Testis (tissue), 3 donors: ENCODE results near the gene PCDHGB5. TPM values are rescaled to one million over a fixed set of nuclear protein-coding genes. Genes with fewer than 3 reads are reported as not detected.
"Not testable (repeated sequence)": the region's sequence is repeated elsewhere in the genome, so short reads cannot be mapped to it uniquely, and the experiment has no call there.

ENCODE experiments used
- DNase-seq: peaks from one replicate; pipeline ENCODE4 v3.0.0-alpha.2; 2019
- H3K27ac ChIP-seq, 2 donors: fragments of 200-600 bp; sonication (generic); one replicate each; pipeline ENCODE4 v1.5.1; 2019
- H3K27me3 ChIP-seq: fragments of 200-600 bp; sonication (generic); one replicate; pipeline ENCODE4 v1.5.1; 2019
- H3K36me3 ChIP-seq: fragments of 200-600 bp; sonication (generic); one replicate; pipeline ENCODE4 v1.5.1; 2017; ENCODE audit warnings: low read depth; ENCODE audit errors: missing control alignments
- H3K4me1 ChIP-seq: fragments of 200-600 bp; sonication (generic); one replicate; pipeline ENCODE4 v1.5.1; 2019
- H3K4me3 ChIP-seq, 2 donors: fragments of 200-600 bp; sonication (generic); one replicate each; pipeline ENCODE4 v1.5.1; 2017 to 2019
- H3K9me3 ChIP-seq: fragments of 200-600 bp; sonication (generic); one replicate; pipeline ENCODE4 v1.5.1; 2017
- CTCF ChIP-seq, 3 experiments: fragments of 450-650 bp in 2 of 3; fragments of 200-600 bp in 1 of 3; sonication (generic) in 1 of 3; IDR thresholded peaks; one replicate each; pipeline ENCODE4 v1.5.1; 2016 to 2019; ENCODE audit warnings: antibody characterized with exemption in 3 of 3, mild to moderate bottlenecking in 2 of 3, moderate library complexity in 1 of 3
- POLR2A ChIP-seq: fragments of 450-650 bp; IDR thresholded peaks from one replicate; pipeline ENCODE4 v1.6.1; 2017; ENCODE audit warnings: antibody characterized with exemption, mild to moderate bottlenecking, moderate library complexity
- WGBS, 2 donors: methylation state at CpG; one replicate each; pipeline ENCODE4 v1.1.5; 2018; 5-methylcytosine and 5-hydroxymethylcytosine counted together
- intact Hi-C: fragments of 100-400 bp; cut with DNase I; formaldehyde crosslinking; loops from one replicate; pipeline ENCODE4 v1.15.1; 2023; ENCODE audit warnings: low total_unique reads
- polyA plus RNA-seq: library from polyadenylated mRNA; stranded (reverse); fragments of 350-450 nt; fragmentation: Illumina TruSeq; extraction: RNeasy Lipid Tissue Mini Kit (QIAGEN cat#74804); gene quantifications from one replicate; pipeline ENCODE4 v1.2.3, GENCODE V29; 2014; ENCODE audit warnings: low read depth, low replicate concordance; ENCODE audit not compliant: insufficient read depth
- total RNA-seq, 2 donors: library from RNA; depleted of rRNA; stranded (reverse); fragments of >200 nt; gene quantifications; one replicate each; pipeline ENCODE4 v1.2.3, GENCODE V29; 2016

Gene PCDHGB5
- total and polyA plus RNA-seq, 3 donors from 2014 or later = 4.5 to 36.4 (median 28.3) TPM

GRCh38 chr5:141430332-141431113, 32.8 kb downstream of the PCDHGB5 start, which contains the start of gene PCDHGA12:
Gene PCDHGA12 (plus strand): TSS chr5:141430507. CDS start chr5:141430760, 253 bp downstream.
- DNase-seq = no peak
- H3K4me1 ChIP-seq = no peaks in the 10 kb centered on the region
- H3K27ac ChIP-seq = no peak within 1 kb of the TSS
- TF ChIP-seq CTCF (IDR thresholded peaks at IDR 0.05) = peak in 2 of 3 experiments; percentile 25 to 38
- TF ChIP-seq POLR2A = no peak
- H3K9me3 ChIP-seq = no peaks in the 10 kb centered on the region
- intact Hi-C loops = no loop called here
- H3K27me3 ChIP-seq = no peaks in the 10 kb centered on the region
- WGBS, 2 donors = 15 to 16% methylated on average over 32 to 33 of the region's 33 CpGs
- H3K4me3 ChIP-seq = peak within 1 kb of the TSS; percentile 26 to 38
- no peaks in the 10 kb centered on the region for H3K36me3 ChIP-seq

- intact Hi-C loops = no loop called here
These were observed 33.5 kb downstream of the PCDHGB5 start for GRCh38 chr5:141431286-141431685.

GRCh38 chr5:141432308-141432707, 34.6 kb downstream of the PCDHGB5 start:
- H3K27me3 ChIP-seq, H3K4me3 ChIP-seq, DNase-seq, H3K9me3 ChIP-seq, H3K36me3 ChIP-seq, H3K4me1 ChIP-seq, H3K27ac ChIP-seq, intact Hi-C loops: not testable (repeated sequence)
- WGBS, 2 donors = 24 to 26% methylated on average over 5 to 38 of the region's 38 CpGs

More at GRCh38 chr5:141431286-141431685, 33.5 kb downstream of the PCDHGB5 start:
- WGBS, 2 donors = 7 to 14% methylated on average over 3 to 37 of the region's 37 CpGs
- no peaks in the 10 kb centered on the region for H3K27me3 ChIP-seq
- no peaks in the 10 kb centered on the region for H3K36me3 ChIP-seq
- no peaks in the 10 kb centered on the region for H3K4me1 ChIP-seq
- no peaks in the 10 kb centered on the region for H3K9me3 ChIP-seq
- DNase-seq = no peak
- H3K4me3 ChIP-seq = peak overlapping the region; percentile 26 to 38
- TF ChIP-seq CTCF (IDR thresholded peaks at IDR 0.05) (no peak), POLR2A (no peak)
- no peak overlapping the region for H3K27ac ChIP-seq

GRCh38 chr5:141432726-141433125, 35.0 kb downstream of the PCDHGB5 start:
- H3K36me3 ChIP-seq, H3K9me3 ChIP-seq, H3K27me3 ChIP-seq, H3K4me1 ChIP-seq, intact Hi-C loops, DNase-seq, H3K27ac ChIP-seq, H3K4me3 ChIP-seq: not testable (repeated sequence)
- 16 to 29% methylated on average over 19 to 29 of the region's 29 CpGs for WGBS, 2 donors

- no peak overlapping the region for H3K27ac ChIP-seq
- no peaks in the 10 kb centered on the region for H3K9me3 ChIP-seq
- no peak overlapping the region for H3K4me3 ChIP-seq
- intact Hi-C loops = no loop called here
- no peaks in the 10 kb centered on the region for H3K36me3 ChIP-seq
- DNase-seq = no peak
- no peaks in the 10 kb centered on the region for H3K4me1 ChIP-seq
- WGBS, 2 donors = 58 to 76% methylated on average over 2 of the region's 2 CpGs
- TF ChIP-seq POLR2A (no peak), CTCF (IDR thresholded peaks at IDR 0.05) (no peak)
- H3K27me3 ChIP-seq = no peaks in the 10 kb centered on the region
These were observed 36.3 kb downstream of the PCDHGB5 start for GRCh38 chr5:141434006-141434405.

- H3K27ac ChIP-seq = no peak overlapping the region
- H3K36me3 ChIP-seq = no peaks in the 10 kb centered on the region
- 83 to 86% methylated on average over 2 of the region's 2 CpGs for WGBS, 2 donors
- no peaks in the 10 kb centered on the region for H3K9me3 ChIP-seq
- intact Hi-C loops = no loop called here
- DNase-seq = no peak
- TF ChIP-seq POLR2A (no peak), CTCF (IDR thresholded peaks at IDR 0.05) (no peak)
- H3K4me1 ChIP-seq = no peaks in the 10 kb centered on the region
- no peak overlapping the region for H3K4me3 ChIP-seq
- H3K27me3 ChIP-seq = no peaks in the 10 kb centered on the region
These were observed 39.5 kb downstream of the PCDHGB5 start for GRCh38 chr5:141437221-141437620.
